KMS-11 (cell line): Measurements from ENCODE around the gene ABCG4.

ENCODE experiments used
- H2AFZ ChIP-seq: fragments of 200-600 bp; sonication (generic); 2 replicates; pipeline ENCODE4 v1.6.1; 2016; ENCODE audit warnings: antibody characterized with exemption, mixed run types, low read depth
- H3K27ac ChIP-seq: fragments of 200-600 bp; sonication (generic); 2 replicates; pipeline ENCODE4 v1.6.1; 2016; ENCODE audit warnings: mild to moderate bottlenecking, mixed run types
- H3K27me3 ChIP-seq: fragments of 200-600 bp; sonication (generic); 2 replicates; pipeline ENCODE4 v1.6.1; 2017; ENCODE audit warnings: mild to moderate bottlenecking, low read depth, mixed run types, moderate library complexity; ENCODE audit not compliant: insufficient read depth
- H3K36me3 ChIP-seq: fragments of 200-600 bp; sonication (generic); 2 replicates; pipeline ENCODE4 v1.6.1; 2017; ENCODE audit warnings: mild to moderate bottlenecking, mixed run types; ENCODE audit not compliant: insufficient read depth
- H3K4me1 ChIP-seq: fragments of 200-600 bp; sonication (generic); 2 replicates; pipeline ENCODE4 v1.6.1; 2016; ENCODE audit warnings: mild to moderate bottlenecking, low read depth, mixed run types; ENCODE audit not compliant: poor library complexity, severe bottlenecking
- H3K4me2 ChIP-seq: fragments of 200-600 bp; sonication (generic); 2 replicates; pipeline ENCODE4 v1.7.0; 2016; ENCODE audit warnings: mild to moderate bottlenecking, mixed run types
- H3K4me3 ChIP-seq: fragments of 200-600 bp; sonication (generic); IDR thresholded peaks from 2 replicates; pipeline ENCODE4 v1.6.1; 2017; ENCODE audit warnings: low read depth, low read length, mixed read lengths; ENCODE audit not compliant: insufficient read depth
- H3K79me2 ChIP-seq: fragments of 200-600 bp; sonication (generic); 2 replicates; pipeline ENCODE4 v1.6.1; 2016; ENCODE audit warnings: low read depth, mixed run types; ENCODE audit not compliant: insufficient read depth
- H3K9ac ChIP-seq: fragments of 200-600 bp; sonication (generic); 2 replicates; pipeline ENCODE4 v1.6.1; 2016; ENCODE audit warnings: mild to moderate bottlenecking, mixed run types
- H4K20me1 ChIP-seq: fragments of 200-600 bp; sonication (generic); 2 replicates; pipeline ENCODE4 v1.6.1; 2016; ENCODE audit warnings: mild to moderate bottlenecking, mixed run types; ENCODE audit not compliant: insufficient read depth
- CTCF ChIP-seq: fragments of 200-600 bp; sonication (generic); conservative IDR thresholded peaks from 2 replicates; pipeline ENCODE4 v1.6.1; 2017; ENCODE audit warnings: low read depth, mild to moderate bottlenecking, antibody characterized with exemption, low read length, moderate library complexity, mixed read lengths

The ABCG4 gene

GRCh38 chr11:119114351-119114750 is 34.5 kb upstream of the ABCG4 start:
- Histone ChIP-seq H4K20me1 (no peaks in the 10 kb centered on the region), H3K27me3 (no peaks in the 10 kb centered on the region), H3K36me3 (no peaks in the 10 kb centered on the region), H2AFZ (no peak overlapping the region), H3K9ac (no peak overlapping the region), H3K4me3 (no peak overlapping the region), H3K4me1 (peaks cover 3% of the 10 kb centered on the region), H3K4me2 (no peak overlapping the region), H3K27ac (no peak overlapping the region), H3K79me2 (peaks cover 3% of the 10 kb centered on the region; the same call in 1 of the 2 replicates)
- no peak for TF ChIP-seq CTCF

- Histone ChIP-seq H2AFZ (no peak overlapping the region), H3K79me2 (no peaks in the 10 kb centered on the region), H3K27me3 (no peaks in the 10 kb centered on the region), H3K9ac (no peak overlapping the region), H3K27ac (no peak overlapping the region), H4K20me1 (no peaks in the 10 kb centered on the region), H3K4me3 (no peak overlapping the region), H3K4me2 (no peak overlapping the region), H3K36me3 (no peaks in the 10 kb centered on the region), H3K4me1 (peaks cover 15% of the 10 kb centered on the region)
- TF ChIP-seq CTCF: no peak
Observed at GRCh38 chr11:119115484-119116234, 33.2 kb upstream of the ABCG4 start.

- no peaks in the 10 kb centered on the region for H3K36me3 ChIP-seq
- no peak overlapping the region for H3K4me3 ChIP-seq
- peaks cover 17% of the 10 kb centered on the region for H3K4me1 ChIP-seq
- H3K4me2 ChIP-seq: no peak overlapping the region
- H3K9ac ChIP-seq: no peak overlapping the region
- no peak for TF ChIP-seq CTCF
- no peak overlapping the region for H2AFZ ChIP-seq
- H3K79me2 ChIP-seq: no peaks in the 10 kb centered on the region
- no peak overlapping the region for H3K27ac ChIP-seq
- H3K27me3 ChIP-seq: no peaks in the 10 kb centered on the region
- no peaks in the 10 kb centered on the region for H4K20me1 ChIP-seq
Observed at GRCh38 chr11:119116235-119116594, 32.6 kb upstream of the ABCG4 start.

GRCh38 chr11:119116601-119117000 is 32.3 kb upstream of the ABCG4 start:
- Histone ChIP-seq H3K4me3 (no peak overlapping the region), H2AFZ (no peak overlapping the region), H3K4me2 (no peak overlapping the region), H3K9ac (no peak overlapping the region), H3K27me3 (no peaks in the 10 kb centered on the region), H3K27ac (no peak overlapping the region), H4K20me1 (no peaks in the 10 kb centered on the region), H3K4me1 (peaks cover 17% of the 10 kb centered on the region), H3K79me2 (peaks cover 2% of the 10 kb centered on the region; the same call in 1 of the 2 replicates), H3K36me3 (no peaks in the 10 kb centered on the region)
- TF ChIP-seq CTCF: no peak
